Astrocyte (in vitro differentiated cells and primary cell): Measurements from ENCODE around the gene ADGRG2. TPM values are rescaled to one million over a fixed set of nuclear protein-coding genes. Genes with fewer than 3 reads are reported as not detected.

Source experiments
- DNase-seq: peaks from one replicate; pipeline ENCODE4 v3.0.0-alpha.2; 2010; ENCODE audit warnings: low read depth
- FAIRE-seq: peaks from 2 replicates; lab custom pipeline; 2011; peaks lifted over from hg19 to GRCh38; lab: Jason Lieb, UNC
- H2AFZ ChIP-seq: 2 replicates; pipeline ENCODE4 v1.6.0; 2012; ENCODE audit warnings: low read depth, low read length, inconsistent platforms
- H3K27ac ChIP-seq: 2 replicates; pipeline ENCODE4 v1.5.1; 2011; ENCODE audit warnings: low read depth, low read length, inconsistent platforms
- H3K27me3 ChIP-seq: 2 replicates; pipeline ENCODE4 v1.6.0; 2011; ENCODE audit warnings: low read length, inconsistent platforms; ENCODE audit not compliant: insufficient read depth
- H3K36me3 ChIP-seq: 2 replicates; pipeline ENCODE4 v1.5.1; 2011; ENCODE audit warnings: low read length, inconsistent platforms; ENCODE audit not compliant: insufficient read depth
- H3K4me1 ChIP-seq: 2 replicates; pipeline ENCODE4 v1.5.1; 2011; ENCODE audit warnings: low read length, inconsistent platforms; ENCODE audit not compliant: insufficient read depth
- H3K4me2 ChIP-seq: 2 replicates; pipeline ENCODE4 v1.6.0; 2012; ENCODE audit warnings: low read length, inconsistent platforms
- H3K4me3 ChIP-seq: 2 replicates; pipeline ENCODE4 v1.5.1; 2011; ENCODE audit warnings: low read depth, mild to moderate bottlenecking, low read length, inconsistent platforms; ENCODE audit not compliant: insufficient read depth
- H3K79me2 ChIP-seq: 2 replicates; pipeline ENCODE4 v1.6.0; 2012; ENCODE audit warnings: mild to moderate bottlenecking, low read length, inconsistent platforms; ENCODE audit not compliant: insufficient read depth
- H3K9ac ChIP-seq: 2 replicates; pipeline ENCODE4 v1.6.0; 2012; ENCODE audit warnings: mild to moderate bottlenecking, low read length, inconsistent platforms
- H3K9me3 ChIP-seq: 2 replicates; pipeline ENCODE4 v1.5.1; 2012; ENCODE audit warnings: low read depth, mild to moderate bottlenecking, low read length, inconsistent platforms; ENCODE audit not compliant: insufficient read depth
- H4K20me1 ChIP-seq: 2 replicates; pipeline ENCODE4 v1.6.0; 2012; ENCODE audit warnings: low read length, inconsistent platforms; ENCODE audit not compliant: insufficient read depth
- H3K27ac Mint-ChIP-seq: one replicate; pipeline ENCODE4 v1.8.0; 2021; ENCODE audit warnings: mild to moderate bottlenecking, mixed read lengths; ENCODE audit not compliant: unreplicated experiment
- H3K27me3 Mint-ChIP-seq: one replicate; pipeline ENCODE4 v1.8.0; 2021; ENCODE audit warnings: low read depth, mixed read lengths; ENCODE audit not compliant: unreplicated experiment
- H3K36me3 Mint-ChIP-seq: one replicate; pipeline ENCODE4 v1.8.0; 2021; ENCODE audit warnings: low read depth, mixed read lengths; ENCODE audit not compliant: unreplicated experiment
- H3K4me1 Mint-ChIP-seq: one replicate; pipeline ENCODE4 v1.8.0; 2021; ENCODE audit warnings: low read depth, mixed read lengths; ENCODE audit not compliant: unreplicated experiment
- H3K4me3 Mint-ChIP-seq: one replicate; pipeline ENCODE4 v1.8.0; 2021; ENCODE audit warnings: mild to moderate bottlenecking, moderate library complexity, mixed read lengths; ENCODE audit not compliant: unreplicated experiment
- H3K9me3 Mint-ChIP-seq: one replicate; pipeline ENCODE4 v1.8.0; 2021; ENCODE audit warnings: mild to moderate bottlenecking, mixed read lengths; ENCODE audit not compliant: unreplicated experiment
- CTCF ChIP-seq: IDR thresholded peaks from 2 replicates; pipeline ENCODE4 v1.5.1; 2011; ENCODE audit warnings: low read depth, mild to moderate bottlenecking, inconsistent platforms, low read length, moderate library complexity; ENCODE audit not compliant: insufficient read depth
- EZH2 ChIP-seq: IDR thresholded peaks from 2 replicates; pipeline ENCODE4 v1.6.1; 2012; ENCODE audit warnings: mild to moderate bottlenecking, low read length, inconsistent platforms; ENCODE audit not compliant: insufficient read depth
- total RNA-seq: library from RNA; stranded (reverse); gene quantifications from 2 replicates; pipeline ENCODE4 v1.2.1, GENCODE V29; 2021

Gene ADGRG2
- total RNA-seq, 1 donor from 2014 or later = 0.09 TPM

GRCh38 chrX:18956303-18957032 is 165.8 kb downstream of the ADGRG2 start:
- H3K79me2 ChIP-seq = no peaks in the 10 kb centered on the region
- no peak overlapping the region for H3K4me2 ChIP-seq
- no peak for FAIRE-seq
- Mint-ChIP-seq H3K4me3 (no peak overlapping the region), H3K4me1 (no peaks in the 10 kb centered on the region), H3K27ac (no peak overlapping the region), H3K36me3 (no peaks in the 10 kb centered on the region), H3K27me3 (no peaks in the 10 kb centered on the region), H3K9me3 (no peaks in the 10 kb centered on the region)
- H3K27ac ChIP-seq = no peak overlapping the region
- no peaks in the 10 kb centered on the region for H3K9me3 ChIP-seq
- H3K27me3 ChIP-seq = no peaks in the 10 kb centered on the region
- H2AFZ ChIP-seq = no peak overlapping the region
- no peaks in the 10 kb centered on the region for H3K4me1 ChIP-seq
- H3K36me3 ChIP-seq = no peaks in the 10 kb centered on the region
- H3K9ac ChIP-seq = no peak overlapping the region
- DNase-seq = no peak
- no peak for TF ChIP-seq CTCF
- no peak for TF ChIP-seq EZH2
- no peaks in the 10 kb centered on the region for H4K20me1 ChIP-seq
- H3K4me3 ChIP-seq = no peak overlapping the region

GRCh38 chrX:18955676-18956075 is 166.6 kb downstream of the ADGRG2 start:
- Histone ChIP-seq H3K4me1 (no peaks in the 10 kb centered on the region), H3K36me3 (no peaks in the 10 kb centered on the region), H4K20me1 (no peaks in the 10 kb centered on the region), H3K9me3 (no peaks in the 10 kb centered on the region), H3K79me2 (no peaks in the 10 kb centered on the region), H3K27me3 (no peaks in the 10 kb centered on the region), H3K27ac (no peak overlapping the region), H3K4me3 (no peak overlapping the region), H3K9ac (no peak overlapping the region), H2AFZ (no peak overlapping the region), H3K4me2 (no peak overlapping the region)
- no peaks in the 10 kb centered on the region for H3K36me3 Mint-ChIP-seq
- TF ChIP-seq CTCF (no peak), EZH2 (no peak)
- no peaks in the 10 kb centered on the region for H3K9me3 Mint-ChIP-seq
- no peak overlapping the region for H3K4me3 Mint-ChIP-seq
- FAIRE-seq = no peak
- DNase-seq = no peak
- H3K27me3 Mint-ChIP-seq = no peaks in the 10 kb centered on the region
- no peak overlapping the region for H3K27ac Mint-ChIP-seq
- H3K4me1 Mint-ChIP-seq = no peaks in the 10 kb centered on the region

GRCh38 chrX:18951032-18951431 is 171.2 kb downstream of the ADGRG2 start:
- Mint-ChIP-seq H3K27me3 (no peaks in the 10 kb centered on the region), H3K9me3 (peaks cover 2% of the 10 kb centered on the region), H3K4me3 (no peak overlapping the region), H3K27ac (no peak overlapping the region), H3K4me1 (peaks cover 6% of the 10 kb centered on the region), H3K36me3 (no peaks in the 10 kb centered on the region)
- no peaks in the 10 kb centered on the region for H3K36me3 ChIP-seq
- FAIRE-seq = no peak
- no peak overlapping the region for H3K9ac ChIP-seq
- no peak overlapping the region for H2AFZ ChIP-seq
- no peaks in the 10 kb centered on the region for H3K27me3 ChIP-seq
- no peak for DNase-seq
- H3K4me1 ChIP-seq = no peaks in the 10 kb centered on the region
- no peak overlapping the region for H3K4me3 ChIP-seq
- H4K20me1 ChIP-seq = no peaks in the 10 kb centered on the region
- no peak overlapping the region for H3K27ac ChIP-seq
- H3K4me2 ChIP-seq = no peak overlapping the region
- no peak for TF ChIP-seq EZH2
- no peak for TF ChIP-seq CTCF
- H3K79me2 ChIP-seq = no peaks in the 10 kb centered on the region
- no peaks in the 10 kb centered on the region for H3K9me3 ChIP-seq
